HEK293 (cell line): ENCODE measurements around the gene ZNF543.

ENCODE experiments used
- HOXA7 ChIP-seq: sonication (generic); formaldehyde crosslinking; IDR thresholded peaks from 2 replicates; pipeline ENCODE4 v1.8.1; 2022; ENCODE audit warnings: missing genetic modification reagents, borderline replicate concordance
- HOXD13 ChIP-seq: sonication (generic); formaldehyde crosslinking; IDR thresholded peaks from 2 replicates; pipeline ENCODE4 v1.8.0; 2022; ENCODE audit warnings: missing genetic modification reagents, borderline replicate concordance
- KLF10 ChIP-seq: fragments of 450-650 bp; IDR thresholded peaks from 2 replicates; pipeline ENCODE4 v1.5.1; 2018; ENCODE audit warnings: missing biosample characterization, mild to moderate bottlenecking, missing genetic modification characterization
- OVOL3 ChIP-seq: fragments of 450-650 bp; formaldehyde crosslinking; IDR thresholded peaks from 2 replicates; pipeline ENCODE4 v1.5.1; 2016; ENCODE audit warnings: missing biosample characterization, missing genetic modification characterization
- SCRT1 ChIP-seq: fragments of 450-650 bp; formaldehyde crosslinking; IDR thresholded peaks from 2 replicates; pipeline ENCODE4 v1.5.1; 2016; ENCODE audit warnings: missing biosample characterization, missing genetic modification characterization, borderline replicate concordance
- ZBTB1 ChIP-seq: fragments of 450-650 bp; formaldehyde crosslinking; IDR thresholded peaks from 2 replicates; pipeline ENCODE4 v1.5.1; 2016; ENCODE audit warnings: missing biosample characterization, missing genetic modification characterization
- ZBTB17 ChIP-seq: fragments of 450-650 bp; formaldehyde crosslinking; IDR thresholded peaks from 2 replicates; pipeline ENCODE4 v1.5.1; 2016; ENCODE audit warnings: missing biosample characterization, missing genetic modification characterization
- ZBTB8A ChIP-seq: fragments of 450-650 bp; formaldehyde crosslinking; IDR thresholded peaks from 2 replicates; pipeline ENCODE4 v1.5.1; 2016; ENCODE audit warnings: missing biosample characterization, missing genetic modification characterization
- ZNF133 ChIP-seq: fragments of 450-650 bp; formaldehyde crosslinking; IDR thresholded peaks from 2 replicates; pipeline ENCODE4 v1.5.1; 2016; ENCODE audit warnings: missing biosample characterization, missing genetic modification characterization
- ZNF157 ChIP-seq: fragments of 450-650 bp; formaldehyde crosslinking; IDR thresholded peaks from 2 replicates; pipeline ENCODE4 v1.5.1; 2016; ENCODE audit warnings: missing biosample characterization, missing genetic modification characterization
- ZNF202 ChIP-seq: fragments of 450-650 bp; formaldehyde crosslinking; IDR thresholded peaks from 2 replicates; pipeline ENCODE4 v1.5.1; 2016; ENCODE audit warnings: missing biosample characterization, missing genetic modification characterization, borderline replicate concordance
- ZNF211 ChIP-seq: fragments of 450-650 bp; formaldehyde crosslinking; IDR thresholded peaks from 2 replicates; pipeline ENCODE4 v1.5.1; 2016; ENCODE audit warnings: low read depth, missing biosample characterization, missing genetic modification characterization
- ZNF214 ChIP-seq: fragments of 450-650 bp; formaldehyde crosslinking; IDR thresholded peaks from 2 replicates; pipeline ENCODE4 v1.5.1; 2017; ENCODE audit warnings: missing biosample characterization, mild to moderate bottlenecking, missing genetic modification characterization, borderline replicate concordance
- ZNF221 ChIP-seq: fragments of 450-650 bp; formaldehyde crosslinking; IDR thresholded peaks from 2 replicates; pipeline ENCODE4 v1.5.1; 2017; ENCODE audit warnings: missing biosample characterization, missing genetic modification characterization, borderline replicate concordance
- ZNF350 ChIP-seq: fragments of 450-650 bp; formaldehyde crosslinking; IDR thresholded peaks from 2 replicates; pipeline ENCODE4 v1.5.0; 2017; ENCODE audit warnings: missing biosample characterization, mild to moderate bottlenecking, missing genetic modification characterization
- ZNF366 ChIP-seq: fragments of 450-650 bp; formaldehyde crosslinking; conservative IDR thresholded peaks from 2 replicates; pipeline ENCODE4 v1.5.1; 2016; ENCODE audit warnings: missing biosample characterization, missing genetic modification characterization
- ZNF473 ChIP-seq: fragments of 450-650 bp; formaldehyde crosslinking; IDR thresholded peaks from 2 replicates; pipeline ENCODE4 v1.5.1; 2017; ENCODE audit warnings: missing biosample characterization, missing genetic modification characterization
- ZNF544 ChIP-seq: fragments of 450-650 bp; formaldehyde crosslinking; IDR thresholded peaks from 2 replicates; pipeline ENCODE4 v1.5.0; 2017; ENCODE audit warnings: missing biosample characterization, missing genetic modification characterization
- ZNF561 ChIP-seq: fragments of 450-650 bp; IDR thresholded peaks from 2 replicates; pipeline ENCODE4 v1.5.1; 2018; ENCODE audit warnings: missing biosample characterization, missing genetic modification characterization, borderline replicate concordance
- ZNF596 ChIP-seq: fragments of 450-650 bp; IDR thresholded peaks from 2 replicates; pipeline ENCODE4 v1.5.0; 2018; ENCODE audit warnings: missing biosample characterization, mild to moderate bottlenecking, missing genetic modification characterization, moderate library complexity
- ZNF600 ChIP-seq: fragments of 450-650 bp; formaldehyde crosslinking; IDR thresholded peaks from 2 replicates; pipeline ENCODE4 v1.5.1; 2016; ENCODE audit warnings: missing biosample characterization, missing genetic modification characterization
- ZNF664 ChIP-seq: fragments of 450-650 bp; formaldehyde crosslinking; IDR thresholded peaks from 2 replicates; pipeline ENCODE4 v1.5.1; 2016; ENCODE audit warnings: missing biosample characterization, missing genetic modification characterization
- ZNF670 ChIP-seq: fragments of 450-650 bp; formaldehyde crosslinking; IDR thresholded peaks from 2 replicates; pipeline ENCODE4 v1.5.1; 2016; ENCODE audit warnings: missing biosample characterization, missing genetic modification characterization, low read depth
- ZNF785 ChIP-seq: fragments of 450-650 bp; formaldehyde crosslinking; IDR thresholded peaks from 2 replicates; pipeline ENCODE4 v1.5.1; 2016; ENCODE audit warnings: missing biosample characterization, missing genetic modification characterization
- ZNF830 ChIP-seq: fragments of 450-650 bp; IDR thresholded peaks from 2 replicates; pipeline ENCODE4 v1.5.0; 2018; ENCODE audit warnings: missing biosample characterization, missing genetic modification characterization, low read depth, mild to moderate bottlenecking, moderate library complexity
- TF ChIP-seq, protein P1 (sequence below): fragments of 450-650 bp; formaldehyde crosslinking; IDR thresholded peaks from 2 replicates; pipeline ENCODE4 v1.5.1; 2016; ENCODE audit warnings: missing biosample characterization, missing genetic modification characterization
- TF ChIP-seq, protein P2 (sequence below): fragments of 450-650 bp; formaldehyde crosslinking; IDR thresholded peaks from 2 replicates; pipeline ENCODE4 v1.5.1; 2016; ENCODE audit warnings: missing biosample characterization, missing genetic modification characterization
- TF ChIP-seq, protein P3 (sequence below): fragments of 450-650 bp; formaldehyde crosslinking; IDR thresholded peaks from 2 replicates; pipeline ENCODE4 v1.5.1; 2017; ENCODE audit warnings: missing biosample characterization, missing genetic modification characterization
- TF ChIP-seq, protein P4 (sequence below): fragments of 450-650 bp; formaldehyde crosslinking; IDR thresholded peaks from 2 replicates; pipeline ENCODE4 v1.5.1; 2016; ENCODE audit warnings: missing biosample characterization, missing genetic modification characterization
- TF ChIP-seq, protein P5 (sequence below): fragments of 450-650 bp; formaldehyde crosslinking; IDR thresholded peaks from 2 replicates; pipeline ENCODE4 v1.5.1; 2016; ENCODE audit warnings: missing biosample characterization, missing genetic modification characterization
- TF ChIP-seq, protein P6 (sequence below): fragments of 450-650 bp; formaldehyde crosslinking; IDR thresholded peaks from 2 replicates; pipeline ENCODE4 v1.5.1; 2017; ENCODE audit warnings: missing biosample characterization, missing genetic modification characterization

The ZNF543 gene

DNA sequence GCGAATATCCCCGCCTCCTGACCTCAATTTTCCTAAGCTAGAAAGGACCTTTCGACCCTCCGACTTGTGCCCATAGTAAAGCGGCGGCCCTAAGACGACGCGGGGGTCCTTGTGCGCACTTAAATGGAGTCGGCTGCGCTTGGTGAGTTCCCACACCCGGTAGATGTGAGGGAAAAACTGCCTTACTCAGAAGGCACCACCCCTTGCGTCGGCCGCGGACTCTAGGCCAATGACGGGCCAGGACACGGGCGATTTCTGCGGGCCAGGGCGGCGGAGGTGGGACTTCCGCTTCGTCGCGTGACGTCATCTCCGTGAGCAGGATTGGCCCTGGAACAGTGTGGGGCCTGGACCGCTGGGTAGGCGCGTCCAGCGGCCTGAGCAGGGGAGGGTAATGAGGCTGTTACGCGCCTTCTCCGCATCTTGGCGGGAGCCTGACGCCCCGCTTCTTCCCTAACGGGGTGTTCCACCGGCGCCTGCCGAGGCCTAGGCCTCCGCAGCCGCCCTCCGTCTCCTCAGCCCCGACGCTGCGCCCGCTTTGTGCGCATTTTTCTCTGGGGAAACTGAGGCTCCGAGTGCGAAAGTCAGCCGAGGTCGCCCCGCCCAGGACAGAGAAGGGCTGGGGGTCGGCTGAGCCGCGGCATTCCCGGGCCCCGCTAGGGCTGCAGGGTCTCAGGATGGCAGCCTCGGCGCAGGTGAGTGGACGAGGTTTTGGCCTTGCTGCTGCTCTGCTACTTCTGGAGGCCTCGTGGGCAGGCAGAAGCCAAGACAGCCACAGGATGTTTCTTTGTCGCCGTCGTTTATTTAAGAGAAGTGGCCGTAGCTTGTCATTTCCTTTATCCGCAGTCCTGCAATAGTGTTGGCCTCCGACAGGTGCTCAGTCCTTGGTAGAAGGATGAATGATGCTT lies at the start of gene ZNF543 (continued):
- TF ChIP-seq ZNF202 (tag by site-specific recombination) (no peak), ZNF366 (tag by site-specific recombination) (no peak), ZNF600 (tag by site-specific recombination) (peak; percentile 54), ZNF596 (tag by site-specific recombination) (no peak), SCRT1 (tag by site-specific recombination) (no peak), ZNF785 (tag by site-specific recombination) (no peak), OVOL3 (tag by site-specific recombination) (no peak), ZNF157 (tag by site-specific recombination) (no peak), HOXD13 (no peak), ZNF670 (tag by site-specific recombination) (no peak), ZNF664 (no peak), ZBTB8A (tag by site-specific recombination) (peak; percentile 60; the same call in 1 of the 2 replicates), ZNF544 (tag by site-specific recombination) (no peak), ZNF214 (no peak), ZNF350 (tag by site-specific recombination) (no peak), KLF10 (tag by site-specific recombination) (no peak), ZNF221 (no peak), ZNF830 (no peak), ZBTB1 (tag by site-specific recombination) (no peak), ZBTB17 (tag by site-specific recombination) (no peak), ZNF473 (tag by site-specific recombination) (no peak), ZNF561 (tag by site-specific recombination) (0 out of 2 replicates have a peak, but pooled peaks have one; percentile 31), HOXA7 (no peak), ZNF211 (tag by site-specific recombination) (no peak), ZNF133 (no peak)
- TF ChIP-seq, protein P1, sequence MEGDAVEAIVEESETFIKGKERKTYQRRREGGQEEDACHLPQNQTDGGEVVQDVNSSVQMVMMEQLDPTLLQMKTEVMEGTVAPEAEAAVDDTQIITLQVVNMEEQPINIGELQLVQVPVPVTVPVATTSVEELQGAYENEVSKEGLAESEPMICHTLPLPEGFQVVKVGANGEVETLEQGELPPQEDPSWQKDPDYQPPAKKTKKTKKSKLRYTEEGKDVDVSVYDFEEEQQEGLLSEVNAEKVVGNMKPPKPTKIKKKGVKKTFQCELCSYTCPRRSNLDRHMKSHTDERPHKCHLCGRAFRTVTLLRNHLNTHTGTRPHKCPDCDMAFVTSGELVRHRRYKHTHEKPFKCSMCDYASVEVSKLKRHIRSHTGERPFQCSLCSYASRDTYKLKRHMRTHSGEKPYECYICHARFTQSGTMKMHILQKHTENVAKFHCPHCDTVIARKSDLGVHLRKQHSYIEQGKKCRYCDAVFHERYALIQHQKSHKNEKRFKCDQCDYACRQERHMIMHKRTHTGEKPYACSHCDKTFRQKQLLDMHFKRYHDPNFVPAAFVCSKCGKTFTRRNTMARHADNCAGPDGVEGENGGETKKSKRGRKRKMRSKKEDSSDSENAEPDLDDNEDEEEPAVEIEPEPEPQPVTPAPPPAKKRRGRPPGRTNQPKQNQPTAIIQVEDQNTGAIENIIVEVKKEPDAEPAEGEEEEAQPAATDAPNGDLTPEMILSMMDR (tag by site-specific recombination): 0 out of 2 replicates have a peak, but pooled peaks have one; percentile 5
- TF ChIP-seq, protein P2, sequence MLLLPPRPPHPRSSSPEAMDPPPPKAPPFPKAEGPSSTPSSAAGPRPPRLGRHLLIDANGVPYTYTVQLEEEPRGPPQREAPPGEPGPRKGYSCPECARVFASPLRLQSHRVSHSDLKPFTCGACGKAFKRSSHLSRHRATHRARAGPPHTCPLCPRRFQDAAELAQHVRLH (tag by site-specific recombination): peak; percentile 54; the same call in 1 of the 2 replicates
- TF ChIP-seq, protein P3, sequence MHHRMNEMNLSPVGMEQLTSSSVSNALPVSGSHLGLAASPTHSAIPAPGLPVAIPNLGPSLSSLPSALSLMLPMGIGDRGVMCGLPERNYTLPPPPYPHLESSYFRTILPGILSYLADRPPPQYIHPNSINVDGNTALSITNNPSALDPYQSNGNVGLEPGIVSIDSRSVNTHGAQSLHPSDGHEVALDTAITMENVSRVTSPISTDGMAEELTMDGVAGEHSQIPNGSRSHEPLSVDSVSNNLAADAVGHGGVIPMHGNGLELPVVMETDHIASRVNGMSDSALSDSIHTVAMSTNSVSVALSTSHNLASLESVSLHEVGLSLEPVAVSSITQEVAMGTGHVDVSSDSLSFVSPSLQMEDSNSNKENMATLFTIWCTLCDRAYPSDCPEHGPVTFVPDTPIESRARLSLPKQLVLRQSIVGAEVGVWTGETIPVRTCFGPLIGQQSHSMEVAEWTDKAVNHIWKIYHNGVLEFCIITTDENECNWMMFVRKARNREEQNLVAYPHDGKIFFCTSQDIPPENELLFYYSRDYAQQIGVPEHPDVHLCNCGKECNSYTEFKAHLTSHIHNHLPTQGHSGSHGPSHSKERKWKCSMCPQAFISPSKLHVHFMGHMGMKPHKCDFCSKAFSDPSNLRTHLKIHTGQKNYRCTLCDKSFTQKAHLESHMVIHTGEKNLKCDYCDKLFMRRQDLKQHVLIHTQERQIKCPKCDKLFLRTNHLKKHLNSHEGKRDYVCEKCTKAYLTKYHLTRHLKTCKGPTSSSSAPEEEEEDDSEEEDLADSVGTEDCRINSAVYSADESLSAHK (tag by site-specific recombination): no peak
- TF ChIP-seq, protein P4, sequence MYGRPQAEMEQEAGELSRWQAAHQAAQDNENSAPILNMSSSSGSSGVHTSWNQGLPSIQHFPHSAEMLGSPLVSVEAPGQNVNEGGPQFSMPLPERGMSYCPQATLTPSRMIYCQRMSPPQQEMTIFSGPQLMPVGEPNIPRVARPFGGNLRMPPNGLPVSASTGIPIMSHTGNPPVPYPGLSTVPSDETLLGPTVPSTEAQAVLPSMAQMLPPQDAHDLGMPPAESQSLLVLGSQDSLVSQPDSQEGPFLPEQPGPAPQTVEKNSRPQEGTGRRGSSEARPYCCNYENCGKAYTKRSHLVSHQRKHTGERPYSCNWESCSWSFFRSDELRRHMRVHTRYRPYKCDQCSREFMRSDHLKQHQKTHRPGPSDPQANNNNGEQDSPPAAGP: 0 out of 2 replicates have a peak, but pooled peaks have one; percentile 27
- TF ChIP-seq, protein P5, sequence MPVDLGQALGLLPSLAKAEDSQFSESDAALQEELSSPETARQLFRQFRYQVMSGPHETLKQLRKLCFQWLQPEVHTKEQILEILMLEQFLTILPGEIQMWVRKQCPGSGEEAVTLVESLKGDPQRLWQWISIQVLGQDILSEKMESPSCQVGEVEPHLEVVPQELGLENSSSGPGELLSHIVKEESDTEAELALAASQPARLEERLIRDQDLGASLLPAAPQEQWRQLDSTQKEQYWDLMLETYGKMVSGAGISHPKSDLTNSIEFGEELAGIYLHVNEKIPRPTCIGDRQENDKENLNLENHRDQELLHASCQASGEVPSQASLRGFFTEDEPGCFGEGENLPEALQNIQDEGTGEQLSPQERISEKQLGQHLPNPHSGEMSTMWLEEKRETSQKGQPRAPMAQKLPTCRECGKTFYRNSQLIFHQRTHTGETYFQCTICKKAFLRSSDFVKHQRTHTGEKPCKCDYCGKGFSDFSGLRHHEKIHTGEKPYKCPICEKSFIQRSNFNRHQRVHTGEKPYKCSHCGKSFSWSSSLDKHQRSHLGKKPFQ (tag by site-specific recombination): no peak
- TF ChIP-seq, protein P6, sequence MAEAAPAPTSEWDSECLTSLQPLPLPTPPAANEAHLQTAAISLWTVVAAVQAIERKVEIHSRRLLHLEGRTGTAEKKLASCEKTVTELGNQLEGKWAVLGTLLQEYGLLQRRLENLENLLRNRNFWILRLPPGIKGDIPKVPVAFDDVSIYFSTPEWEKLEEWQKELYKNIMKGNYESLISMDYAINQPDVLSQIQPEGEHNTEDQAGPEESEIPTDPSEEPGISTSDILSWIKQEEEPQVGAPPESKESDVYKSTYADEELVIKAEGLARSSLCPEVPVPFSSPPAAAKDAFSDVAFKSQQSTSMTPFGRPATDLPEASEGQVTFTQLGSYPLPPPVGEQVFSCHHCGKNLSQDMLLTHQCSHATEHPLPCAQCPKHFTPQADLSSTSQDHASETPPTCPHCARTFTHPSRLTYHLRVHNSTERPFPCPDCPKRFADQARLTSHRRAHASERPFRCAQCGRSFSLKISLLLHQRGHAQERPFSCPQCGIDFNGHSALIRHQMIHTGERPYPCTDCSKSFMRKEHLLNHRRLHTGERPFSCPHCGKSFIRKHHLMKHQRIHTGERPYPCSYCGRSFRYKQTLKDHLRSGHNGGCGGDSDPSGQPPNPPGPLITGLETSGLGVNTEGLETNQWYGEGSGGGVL (tag by site-specific recombination): no peak
